Fibroblast of pulmonary artery (primary cell): ENCODE results near the gene TAF4B.

Source experiments
- DNase-seq: peaks from one replicate; pipeline ENCODE4 v3.0.0-alpha.2; 2010; ENCODE audit warnings: low read depth
- H3K4me3 ChIP-seq: replicated peaks from 2 replicates; pipeline ENCODE4 v1.5.1; 2011; ENCODE audit warnings: low read depth, mild to moderate bottlenecking, control low read depth, low read length, moderate library complexity
- TF ChIP-seq, protein P1 (sequence below): IDR thresholded peaks from 2 replicates; pipeline ENCODE4 v1.5.1; 2011; ENCODE audit warnings: mild to moderate bottlenecking, control low read depth, low read length, inconsistent platforms; ENCODE audit errors: missing control alignments

The TAF4B gene

DNA sequence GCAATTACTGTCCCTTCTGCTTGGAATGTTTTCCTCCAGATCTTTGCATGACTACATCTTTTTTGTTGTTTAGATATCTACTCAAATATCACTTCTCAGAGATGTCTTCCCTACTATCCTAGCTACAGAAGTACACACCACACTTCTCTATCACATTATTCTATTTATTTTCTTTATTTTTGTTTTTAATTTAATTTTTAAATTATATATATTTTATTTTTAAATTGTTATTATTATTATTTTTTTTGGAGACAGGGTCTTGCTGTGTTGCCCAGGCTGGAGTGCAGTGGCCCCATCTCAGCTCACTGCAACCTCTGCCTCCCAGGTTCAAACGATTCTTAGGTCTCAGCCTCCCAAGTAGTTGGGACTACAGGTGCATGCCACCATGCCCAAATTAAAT lies 106.7 kb downstream of the TAF4B start:
- TF ChIP-seq, protein P1, sequence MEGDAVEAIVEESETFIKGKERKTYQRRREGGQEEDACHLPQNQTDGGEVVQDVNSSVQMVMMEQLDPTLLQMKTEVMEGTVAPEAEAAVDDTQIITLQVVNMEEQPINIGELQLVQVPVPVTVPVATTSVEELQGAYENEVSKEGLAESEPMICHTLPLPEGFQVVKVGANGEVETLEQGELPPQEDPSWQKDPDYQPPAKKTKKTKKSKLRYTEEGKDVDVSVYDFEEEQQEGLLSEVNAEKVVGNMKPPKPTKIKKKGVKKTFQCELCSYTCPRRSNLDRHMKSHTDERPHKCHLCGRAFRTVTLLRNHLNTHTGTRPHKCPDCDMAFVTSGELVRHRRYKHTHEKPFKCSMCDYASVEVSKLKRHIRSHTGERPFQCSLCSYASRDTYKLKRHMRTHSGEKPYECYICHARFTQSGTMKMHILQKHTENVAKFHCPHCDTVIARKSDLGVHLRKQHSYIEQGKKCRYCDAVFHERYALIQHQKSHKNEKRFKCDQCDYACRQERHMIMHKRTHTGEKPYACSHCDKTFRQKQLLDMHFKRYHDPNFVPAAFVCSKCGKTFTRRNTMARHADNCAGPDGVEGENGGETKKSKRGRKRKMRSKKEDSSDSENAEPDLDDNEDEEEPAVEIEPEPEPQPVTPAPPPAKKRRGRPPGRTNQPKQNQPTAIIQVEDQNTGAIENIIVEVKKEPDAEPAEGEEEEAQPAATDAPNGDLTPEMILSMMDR = no peak
- H3K4me3 ChIP-seq = no peak overlapping the region
- DNase-seq = no peak

DNA sequence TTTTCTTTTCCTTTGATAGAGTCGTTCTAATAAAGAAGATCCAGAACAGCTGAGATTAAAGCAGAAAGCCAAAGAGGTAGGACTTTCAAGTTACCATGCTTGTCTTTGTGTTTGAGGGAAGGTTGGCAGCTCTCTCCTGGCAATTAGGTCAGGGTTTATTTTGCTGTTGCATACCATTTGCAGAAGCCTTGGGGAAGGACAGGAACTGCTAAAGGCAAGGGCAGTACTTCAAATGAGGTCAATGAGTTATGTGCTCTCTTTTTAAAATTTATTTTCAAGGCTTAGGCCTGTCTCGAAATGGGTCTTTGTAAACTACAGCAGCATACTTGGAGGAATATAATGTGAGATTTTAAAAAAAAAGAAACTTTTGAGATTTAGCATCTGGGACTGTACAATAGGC lies 108.9 kb downstream of the TAF4B start:
- TF ChIP-seq, protein P1 = no peak
- no peak overlapping the region for H3K4me3 ChIP-seq
- no peak for DNase-seq

DNA sequence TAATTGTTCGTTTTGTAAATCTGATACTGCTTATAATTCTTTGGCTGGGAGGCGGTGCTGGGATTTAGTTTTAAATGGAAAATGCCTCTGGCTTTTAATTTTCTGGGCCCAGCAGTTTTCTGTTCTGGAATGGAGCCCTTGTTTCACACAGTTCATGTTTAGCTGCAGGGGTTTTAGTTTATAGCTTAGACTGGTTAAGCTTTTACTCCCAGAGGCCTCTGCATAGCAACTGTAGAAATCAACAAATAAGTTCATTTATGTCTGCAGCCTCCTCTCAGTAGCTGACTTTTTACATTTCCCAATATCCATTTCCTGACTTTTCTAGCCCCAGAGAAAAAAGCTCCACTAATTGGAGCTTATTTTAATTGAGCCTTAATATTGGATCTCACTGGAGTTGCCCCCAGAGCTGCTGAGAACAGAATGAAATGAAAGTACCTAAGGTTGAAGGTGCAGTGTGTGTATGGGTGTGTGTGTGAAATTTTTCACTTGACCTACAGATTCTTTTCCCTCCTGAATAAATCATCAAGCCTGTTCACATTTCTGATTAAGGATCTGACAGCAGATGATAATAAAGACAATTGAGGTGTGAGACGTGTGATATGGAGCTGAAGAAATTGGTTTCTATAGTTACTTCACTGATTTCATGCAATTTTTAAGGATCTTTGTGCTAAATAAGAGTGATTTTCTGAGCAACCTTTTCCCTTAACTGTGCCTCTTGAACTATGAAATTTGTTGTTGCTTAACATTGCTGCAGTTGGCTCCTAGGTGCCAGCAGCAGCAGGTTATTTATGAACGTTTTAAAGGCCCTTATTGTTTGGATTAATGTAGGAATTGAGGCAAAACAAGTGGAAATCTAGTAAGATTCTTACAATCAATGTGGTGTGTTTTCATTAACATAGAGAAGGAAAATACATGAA lies 109.6 kb downstream of the TAF4B start:
- TF ChIP-seq, protein P1 = no peak
- H3K4me3 ChIP-seq = no peak overlapping the region
- no peak for DNase-seq

DNA sequence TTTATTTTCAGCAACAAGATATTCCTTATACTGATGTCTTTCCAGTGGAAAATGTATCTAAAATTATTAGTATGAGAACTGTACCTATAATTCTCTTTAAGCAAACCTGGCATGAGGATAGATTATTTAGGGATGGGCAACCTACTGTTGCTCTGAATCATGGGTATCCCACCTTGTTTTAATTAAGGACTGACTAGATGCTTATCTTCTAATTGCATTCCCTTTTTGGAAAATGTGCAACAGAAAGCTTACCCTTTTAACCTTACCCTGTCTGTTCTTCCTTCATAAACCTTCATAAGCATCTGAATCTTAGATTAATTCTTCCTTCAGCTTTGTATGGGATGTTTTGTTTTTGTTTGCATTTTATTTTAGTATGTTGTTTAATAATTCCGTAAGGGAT lies 110.3 kb downstream of the TAF4B start:
- DNase-seq = no peak
- H3K4me3 ChIP-seq = no peak overlapping the region
- TF ChIP-seq, protein P1 = no peak

DNA sequence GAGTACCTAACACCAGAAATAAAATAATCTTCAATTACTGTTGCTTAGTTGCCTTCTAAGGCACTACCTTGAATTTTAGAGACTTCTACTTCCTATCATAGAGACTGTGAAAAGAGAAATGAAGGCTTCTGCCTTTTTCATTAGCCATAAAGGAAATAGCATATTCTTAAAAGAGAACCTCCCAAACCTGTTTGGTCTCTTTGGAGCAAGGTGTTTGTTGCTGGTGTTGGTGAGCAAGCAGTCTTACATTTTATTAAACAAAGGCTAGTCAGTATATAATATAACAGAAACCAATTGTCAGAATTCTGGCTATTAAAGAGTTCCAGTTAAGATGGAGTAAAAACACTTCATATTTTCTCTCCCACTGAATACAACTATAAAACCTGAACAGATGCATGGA lies 116.4 kb downstream of the TAF4B start:
- no peak overlapping the region for H3K4me3 ChIP-seq
- TF ChIP-seq, protein P1 = no peak
- no peak for DNase-seq

DNA sequence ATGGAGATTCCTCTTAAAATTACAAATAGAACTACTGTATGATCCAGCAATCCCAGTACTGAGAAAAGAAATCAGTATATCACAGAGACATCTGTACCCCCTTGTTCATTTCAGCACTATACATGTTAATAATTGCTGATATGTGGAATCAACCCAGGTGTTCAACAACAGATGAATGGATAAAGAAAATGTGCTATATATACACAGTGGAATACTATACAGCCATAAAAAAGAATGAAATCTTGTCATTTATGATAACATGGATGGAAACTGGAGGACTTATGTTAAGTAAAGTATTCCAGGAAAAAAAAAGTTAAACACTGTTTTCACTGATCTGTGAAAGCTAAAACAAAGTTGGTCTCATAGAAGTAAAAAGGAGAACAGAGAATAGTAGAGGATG lies 124.7 kb downstream of the TAF4B start:
- no peak for DNase-seq

More for the DNA sequence above, 124.7 kb downstream of the TAF4B start:
- TF ChIP-seq, protein P1 = no peak
- H3K4me3 ChIP-seq = no peak overlapping the region
